ENCODE measurements around the gene RAC3. TPM values are rescaled to one million over a fixed set of nuclear protein-coding genes. Genes with fewer than 3 reads are reported as not detected.

RAC3 gene
- total RNA-seq, 4 donors from 2014 or later, result 0.42 to 2.0 TPM; not detected in 2

DNA sequence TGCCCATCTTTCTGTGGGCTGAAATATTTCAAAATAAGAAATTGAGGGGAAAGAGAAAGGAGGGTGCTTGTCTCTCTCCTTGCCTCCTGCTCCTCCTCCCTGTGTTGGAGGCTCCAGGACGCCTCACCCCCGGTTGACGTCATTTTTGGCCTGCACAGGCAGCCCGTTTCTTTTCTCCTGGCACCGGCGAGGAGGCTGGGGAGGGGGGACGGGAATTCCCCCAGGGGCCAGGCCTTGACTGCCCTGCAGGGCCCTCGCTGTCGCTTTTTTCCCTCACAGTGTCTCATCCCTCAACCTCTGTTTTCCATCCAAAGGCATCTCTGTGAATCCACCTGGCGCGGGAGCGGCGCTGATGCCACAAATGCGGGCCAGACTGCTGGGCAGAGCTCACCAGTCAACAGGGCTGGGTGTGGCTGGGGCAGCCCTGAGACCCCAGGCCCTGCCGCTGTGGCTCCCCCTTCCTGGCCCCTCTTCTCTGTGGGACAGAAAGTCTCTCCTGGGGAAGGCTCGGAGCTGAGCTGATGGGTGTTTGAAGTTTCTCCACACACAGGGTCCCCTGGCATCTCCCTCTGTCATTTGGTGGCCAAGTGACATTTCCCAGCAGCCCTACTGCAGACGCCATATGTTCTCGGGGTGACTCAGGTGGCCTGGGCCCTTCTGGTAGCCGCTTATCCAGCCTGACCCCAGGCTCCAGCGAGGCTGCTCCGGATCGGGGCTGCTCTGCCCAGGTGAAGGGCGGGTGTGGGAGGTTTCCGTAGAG, 24.8 kb upstream of the RAC3 start:
- no peak for DNase-seq
- H3K36me3 ChIP-seq, result peaks cover 0 to 3% of the 10 kb centered on the region in 2 donors
- peaks cover 25 to 35% of the 10 kb centered on the region in 2 donors for H3K4me1 ChIP-seq
- ATAC-seq, result no peak
- intact Hi-C loops (cut with DNase I; ENCODE audit: low total_unique reads) (loop anchor here (10.0 kb wide), 1 partner anchor 68 kb away; no protein-coding TSS in a partner anchor), in situ Hi-C loops (cut with MboI; ENCODE audit: low sequenced_read_pairs in 4 of 4) (no loop called here)
- no peak overlapping the region for H3K27ac ChIP-seq
- no peak overlapping the region for H3K4me3 ChIP-seq
- no peaks in the 10 kb centered on the region for H3K9me3 ChIP-seq
- TF ChIP-seq POLR2A (IDR thresholded peaks at IDR 0.05), result no peak
- TF ChIP-seq, protein P1, sequence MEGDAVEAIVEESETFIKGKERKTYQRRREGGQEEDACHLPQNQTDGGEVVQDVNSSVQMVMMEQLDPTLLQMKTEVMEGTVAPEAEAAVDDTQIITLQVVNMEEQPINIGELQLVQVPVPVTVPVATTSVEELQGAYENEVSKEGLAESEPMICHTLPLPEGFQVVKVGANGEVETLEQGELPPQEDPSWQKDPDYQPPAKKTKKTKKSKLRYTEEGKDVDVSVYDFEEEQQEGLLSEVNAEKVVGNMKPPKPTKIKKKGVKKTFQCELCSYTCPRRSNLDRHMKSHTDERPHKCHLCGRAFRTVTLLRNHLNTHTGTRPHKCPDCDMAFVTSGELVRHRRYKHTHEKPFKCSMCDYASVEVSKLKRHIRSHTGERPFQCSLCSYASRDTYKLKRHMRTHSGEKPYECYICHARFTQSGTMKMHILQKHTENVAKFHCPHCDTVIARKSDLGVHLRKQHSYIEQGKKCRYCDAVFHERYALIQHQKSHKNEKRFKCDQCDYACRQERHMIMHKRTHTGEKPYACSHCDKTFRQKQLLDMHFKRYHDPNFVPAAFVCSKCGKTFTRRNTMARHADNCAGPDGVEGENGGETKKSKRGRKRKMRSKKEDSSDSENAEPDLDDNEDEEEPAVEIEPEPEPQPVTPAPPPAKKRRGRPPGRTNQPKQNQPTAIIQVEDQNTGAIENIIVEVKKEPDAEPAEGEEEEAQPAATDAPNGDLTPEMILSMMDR (IDR thresholded peaks at IDR 0.05 in 4 of 5, conservative IDR thresholded peaks at IDR 0.05 in 1 of 5), result no peak
- H3K27me3 ChIP-seq, result no peaks in the 10 kb centered on the region

DNA sequence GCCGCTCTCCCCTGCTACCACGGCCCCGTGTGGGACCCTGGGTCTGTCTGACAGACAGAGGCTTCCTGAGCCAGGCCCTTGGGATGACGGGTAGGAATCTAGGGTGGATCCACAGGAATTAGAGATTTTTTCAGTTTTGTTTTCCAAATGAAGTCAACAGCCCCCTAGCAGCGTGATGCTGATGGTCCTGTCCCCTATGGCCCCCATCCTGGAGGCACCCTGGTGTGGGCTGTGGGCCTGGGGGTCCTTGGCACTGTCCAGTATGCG, 24.3 kb upstream of the RAC3 start:
- in situ Hi-C loops (cut with MboI; ENCODE audit: low sequenced_read_pairs in 4 of 4), result no loop called here

DNA sequence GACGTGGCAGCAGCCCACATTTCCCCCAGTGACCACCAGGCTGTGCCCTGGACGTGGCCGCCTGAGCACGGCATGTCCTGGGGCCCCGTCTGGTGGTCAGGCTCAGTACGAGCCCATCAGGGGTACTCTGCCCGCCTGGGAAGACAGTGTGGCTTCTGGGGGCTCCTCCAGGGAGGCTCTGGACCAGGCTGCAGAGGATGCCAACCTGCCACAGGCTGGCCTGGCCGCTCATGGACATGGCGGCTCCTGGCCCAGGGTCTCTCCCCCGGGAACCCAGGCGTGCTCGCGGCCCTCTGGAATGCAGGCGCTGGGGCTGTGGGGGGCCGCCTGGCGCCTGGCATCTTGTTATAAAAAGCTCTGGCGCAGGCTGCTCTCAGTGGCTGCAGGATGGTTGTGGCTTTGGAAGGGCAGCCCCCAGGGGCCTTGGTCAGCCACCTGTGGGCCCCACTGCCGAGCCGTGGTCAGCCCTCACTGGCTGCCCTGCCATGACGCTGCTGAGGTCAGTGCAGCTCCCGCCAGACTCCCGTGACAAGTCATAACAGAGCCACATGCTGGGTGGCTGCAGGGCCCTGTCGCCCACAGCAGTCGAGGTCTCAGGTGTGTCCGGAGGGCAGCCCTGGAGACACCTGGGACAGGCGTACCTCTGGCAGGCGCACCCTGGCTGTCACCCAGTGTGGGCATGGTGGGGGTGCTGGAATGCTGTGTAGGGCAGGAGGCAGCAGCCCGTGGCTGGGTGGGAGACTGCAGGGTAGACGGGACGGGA, 23.8 kb upstream of the RAC3 start:
- DNase-seq, result no peak
- H3K9me3 ChIP-seq, result no peaks in the 10 kb centered on the region
- H3K27ac ChIP-seq, result no peak overlapping the region
- TF ChIP-seq POLR2A (IDR thresholded peaks at IDR 0.05), result no peak
- TF ChIP-seq, protein P1 (IDR thresholded peaks at IDR 0.05 in 4 of 5, conservative IDR thresholded peaks at IDR 0.05 in 1 of 5), result no peak
- H3K36me3 ChIP-seq, result peaks cover 0 to 3% of the 10 kb centered on the region in 2 donors
- intact Hi-C loops (cut with DNase I; ENCODE audit: low total_unique reads), result loop anchor here (10.0 kb wide), 1 partner anchor 67 kb away; no protein-coding TSS in a partner anchor
- no peak overlapping the region for H3K4me3 ChIP-seq
- no peak for ATAC-seq
- in situ Hi-C loops (cut with MboI; ENCODE audit: low sequenced_read_pairs in 4 of 4), result no loop called here
- H3K4me1 ChIP-seq, result peaks cover 15 to 24% of the 10 kb centered on the region in 2 donors
- H3K27me3 ChIP-seq, result no peaks in the 10 kb centered on the region

More for the DNA sequence above, 24.3 kb upstream of the RAC3 start:
- no peak for TF ChIP-seq POLR2A (IDR thresholded peaks at IDR 0.05)
- TF ChIP-seq, protein P1 (IDR thresholded peaks at IDR 0.05 in 4 of 5, conservative IDR thresholded peaks at IDR 0.05 in 1 of 5), result no peak
- Histone ChIP-seq H3K9me3 (no peaks in the 10 kb centered on the region), H3K27ac (no peak overlapping the region), H3K27me3 (no peaks in the 10 kb centered on the region), H3K4me1 (peaks cover 20 to 30% of the 10 kb centered on the region in 2 donors), H3K36me3 (peaks cover 0 to 3% of the 10 kb centered on the region in 2 donors), H3K4me3 (no peak overlapping the region)
- no peak for ATAC-seq
- intact Hi-C loops (cut with DNase I; ENCODE audit: low total_unique reads), result loop anchor here (10.0 kb wide), 1 partner anchor 68 kb away; no protein-coding TSS in a partner anchor
- no peak for DNase-seq

DNA sequence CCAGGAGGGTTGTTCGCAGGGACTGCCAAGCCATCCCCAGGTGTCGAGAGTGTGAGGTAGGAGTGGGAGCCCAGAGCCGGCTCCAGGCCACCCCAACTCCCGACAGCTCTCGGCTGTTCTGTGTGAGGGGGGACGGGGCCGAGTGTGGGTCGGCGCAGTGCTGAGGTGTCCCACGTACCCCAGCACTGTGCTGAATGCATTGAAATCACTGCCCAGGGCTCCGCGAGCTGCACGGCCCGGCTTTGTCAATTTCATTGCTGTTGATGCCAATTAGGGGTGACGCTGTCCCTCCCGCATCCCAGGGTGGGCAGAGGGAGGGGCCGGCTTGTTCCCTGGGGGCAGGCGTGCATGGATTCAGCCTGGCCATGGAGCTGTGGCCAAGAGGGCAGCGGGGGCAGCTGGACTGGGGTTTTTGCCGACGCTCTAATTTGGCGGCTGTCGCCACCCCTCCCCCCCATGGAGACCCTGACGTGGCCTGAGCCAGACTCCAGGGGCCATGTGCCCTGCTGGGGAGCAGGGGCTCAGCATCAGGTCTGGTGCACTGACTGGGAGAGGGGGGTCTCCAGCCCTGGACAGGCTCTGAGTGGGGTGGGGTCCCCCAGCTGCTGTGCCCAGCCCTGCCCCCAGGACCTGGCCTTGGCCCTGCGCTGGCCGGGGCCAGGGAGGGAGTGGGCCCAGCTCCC, 23.1 kb upstream of the RAC3 start:
- H3K4me3 ChIP-seq, result no peak overlapping the region
- no peak for ATAC-seq
- no peak for DNase-seq
- H3K4me1 ChIP-seq, result peaks cover 7 to 17% of the 10 kb centered on the region in 2 donors
- no peaks in the 10 kb centered on the region for H3K27me3 ChIP-seq
- H3K36me3 ChIP-seq, result peaks cover 0 to 3% of the 10 kb centered on the region in 2 donors
- in situ Hi-C loops (cut with MboI; ENCODE audit: low sequenced_read_pairs in 4 of 4), result no loop called here
- no peak overlapping the region for H3K27ac ChIP-seq
- no peaks in the 10 kb centered on the region for H3K9me3 ChIP-seq
- TF ChIP-seq POLR2A (IDR thresholded peaks at IDR 0.05), result no peak
- TF ChIP-seq, protein P1 (IDR thresholded peaks at IDR 0.05 in 4 of 5, conservative IDR thresholded peaks at IDR 0.05 in 1 of 5), result no peak
- intact Hi-C loops (cut with DNase I; ENCODE audit: low total_unique reads), result loop anchor here (10.0 kb wide), 1 partner anchor 66 kb away; no protein-coding TSS in a partner anchor

Data from gastrocnemius medialis (tissue), 4 donors.